ENCODE measurements around the gene PPP1R7. TPM values are rescaled to one million over a fixed set of nuclear protein-coding genes. Genes with fewer than 3 reads are reported as not detected.

PPP1R7 gene
- total RNA-seq, 1 donor from 2014 or later, result 58.6 TPM

DNA sequence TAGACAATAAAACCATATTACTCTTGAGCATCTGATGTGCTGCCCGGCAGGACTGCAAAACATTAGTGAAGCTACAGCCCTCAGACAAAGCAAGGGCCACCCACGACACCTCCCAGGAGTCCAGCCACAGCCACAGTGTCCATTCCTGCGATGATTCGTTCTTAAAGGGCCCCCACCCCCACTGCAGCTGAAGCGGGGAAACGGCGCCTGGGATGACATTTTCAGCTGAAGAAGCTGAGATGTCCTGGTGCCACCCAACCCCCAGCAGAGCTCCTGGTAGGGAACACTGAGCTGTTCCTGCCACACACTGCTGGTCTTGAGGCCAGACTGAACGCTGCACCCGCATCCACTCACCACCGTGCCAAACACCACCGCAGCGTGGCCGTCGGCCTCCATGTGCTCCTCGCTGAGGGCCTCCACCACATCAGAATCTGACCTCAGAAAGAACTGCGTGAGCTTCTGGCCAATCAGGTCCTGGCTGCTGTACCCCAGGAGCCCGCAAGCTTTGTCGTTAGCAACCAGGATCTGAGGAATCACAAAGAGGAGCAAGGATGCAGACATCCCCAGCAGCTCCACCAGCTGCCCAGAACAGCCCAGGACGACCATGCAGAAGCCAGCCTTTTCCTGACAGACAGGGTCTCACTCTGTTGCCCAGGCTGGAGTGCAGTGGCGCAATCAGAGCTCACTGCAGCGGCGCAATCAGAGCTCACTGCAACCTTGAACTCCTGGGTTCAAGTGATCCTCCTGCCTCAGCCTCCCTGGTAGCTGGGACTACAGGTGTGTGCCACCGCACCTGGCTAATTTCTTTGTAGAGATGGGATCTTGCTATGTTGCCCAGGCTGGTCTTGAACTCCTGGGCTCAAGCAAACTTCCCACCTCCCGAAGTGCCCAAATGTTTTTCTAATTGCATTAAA lies 10.5 kb upstream of the PPP1R7 start:
- DNase-seq (ENCODE audit: low spot score), result no peak

DNA sequence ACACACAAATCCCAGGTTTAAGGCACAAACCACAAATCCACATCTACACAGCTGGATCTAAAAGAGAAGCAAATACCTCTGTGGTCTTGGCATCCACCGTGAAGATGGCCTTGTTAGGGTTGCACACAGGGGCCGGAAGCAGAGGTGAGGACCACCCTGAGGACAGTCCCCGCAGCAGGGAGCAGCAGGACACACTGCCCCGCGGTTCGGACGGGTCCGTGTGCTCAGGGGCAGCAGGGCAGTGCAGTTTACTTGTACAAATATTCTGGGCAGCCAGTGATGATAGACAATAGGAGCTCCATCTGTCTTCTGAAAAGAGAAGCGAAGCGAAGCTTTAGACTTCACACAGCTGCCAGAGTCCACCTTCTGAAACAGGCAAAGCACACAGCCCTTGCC lies 9.8 kb upstream of the PPP1R7 start:
- DNase-seq (ENCODE audit: low spot score), result no peak

DNA sequence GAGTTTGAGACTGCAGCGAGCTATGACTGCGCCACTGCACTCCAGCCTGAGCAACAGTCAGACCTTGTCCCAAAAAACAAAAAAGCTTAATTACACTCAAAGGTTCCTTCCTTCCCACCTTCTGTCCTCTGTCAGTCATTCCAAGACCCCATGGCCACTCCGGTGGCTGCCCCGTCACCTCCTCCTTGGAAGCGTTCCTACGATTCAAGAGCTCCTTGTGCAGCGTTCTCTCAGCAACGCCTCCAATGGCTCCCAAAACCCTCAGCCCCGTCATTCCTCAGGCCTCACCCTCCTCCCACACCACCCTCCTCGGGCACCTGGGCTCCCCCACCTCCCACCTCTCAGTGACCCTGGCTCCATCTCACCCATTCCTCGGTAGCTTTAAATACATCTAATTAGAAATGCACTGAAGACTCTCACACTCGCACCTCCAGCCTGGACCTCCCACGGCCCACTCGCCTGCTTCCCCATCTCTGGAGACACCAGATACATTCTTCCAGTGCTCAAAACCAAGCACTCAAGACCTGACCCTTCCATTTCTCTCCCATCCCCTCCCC lies 9.0 kb upstream of the PPP1R7 start:
- DNase-seq (ENCODE audit: low spot score), result no peak

DNA sequence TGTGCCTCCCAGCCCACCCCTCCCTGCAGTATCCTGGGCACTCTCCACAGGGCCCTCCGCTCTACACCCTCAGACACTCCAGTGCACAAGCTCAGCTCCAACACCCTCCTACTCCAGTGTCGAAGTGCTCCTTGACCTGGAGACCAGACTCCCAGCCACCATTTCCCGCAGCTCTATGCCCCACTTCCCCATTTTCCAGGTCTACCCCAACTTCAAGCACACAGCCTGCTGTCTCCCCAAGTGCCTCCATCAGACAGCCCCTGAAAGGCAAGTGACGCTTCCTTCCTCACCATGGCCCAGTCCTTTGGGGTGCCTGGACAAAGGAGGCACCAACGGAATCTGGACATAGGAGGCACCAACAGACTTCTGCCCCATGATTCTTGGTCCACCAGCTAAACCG lies 8.2 kb upstream of the PPP1R7 start:
- DNase-seq (ENCODE audit: low spot score), result no peak

GRCh38 chr2:241142593-241142992 lies 7.7 kb upstream of the PPP1R7 start:
- no peak for DNase-seq (ENCODE audit: low spot score)

- DNase-seq (ENCODE audit: low spot score), result no peak
Observed at GRCh38 chr2:241146286-241146685, 4.0 kb upstream of the PPP1R7 start.

GRCh38 chr2:241147336-241147735 lies 2.9 kb upstream of the PPP1R7 start:
- no peak for DNase-seq (ENCODE audit: low spot score)

- no peak for DNase-seq (ENCODE audit: low spot score)
Observed at GRCh38 chr2:241148239-241148638, 2.0 kb upstream of the PPP1R7 start.

GRCh38 chr2:241148891-241149674 lies 1.2 kb upstream of the PPP1R7 start, which contains the start of gene PASK:
Gene PASK, minus strand, starts transcription at chr2:241149472. Its CDS starts 6,440 bp downstream, at chr2:241143032.
- DNase-seq (ENCODE audit: low spot score), result peak; percentile 95

- DNase-seq (ENCODE audit: low spot score), result no peak
Observed at GRCh38 chr2:241149675-241149924, 667 bp upstream of the PPP1R7 start.

DNA sequence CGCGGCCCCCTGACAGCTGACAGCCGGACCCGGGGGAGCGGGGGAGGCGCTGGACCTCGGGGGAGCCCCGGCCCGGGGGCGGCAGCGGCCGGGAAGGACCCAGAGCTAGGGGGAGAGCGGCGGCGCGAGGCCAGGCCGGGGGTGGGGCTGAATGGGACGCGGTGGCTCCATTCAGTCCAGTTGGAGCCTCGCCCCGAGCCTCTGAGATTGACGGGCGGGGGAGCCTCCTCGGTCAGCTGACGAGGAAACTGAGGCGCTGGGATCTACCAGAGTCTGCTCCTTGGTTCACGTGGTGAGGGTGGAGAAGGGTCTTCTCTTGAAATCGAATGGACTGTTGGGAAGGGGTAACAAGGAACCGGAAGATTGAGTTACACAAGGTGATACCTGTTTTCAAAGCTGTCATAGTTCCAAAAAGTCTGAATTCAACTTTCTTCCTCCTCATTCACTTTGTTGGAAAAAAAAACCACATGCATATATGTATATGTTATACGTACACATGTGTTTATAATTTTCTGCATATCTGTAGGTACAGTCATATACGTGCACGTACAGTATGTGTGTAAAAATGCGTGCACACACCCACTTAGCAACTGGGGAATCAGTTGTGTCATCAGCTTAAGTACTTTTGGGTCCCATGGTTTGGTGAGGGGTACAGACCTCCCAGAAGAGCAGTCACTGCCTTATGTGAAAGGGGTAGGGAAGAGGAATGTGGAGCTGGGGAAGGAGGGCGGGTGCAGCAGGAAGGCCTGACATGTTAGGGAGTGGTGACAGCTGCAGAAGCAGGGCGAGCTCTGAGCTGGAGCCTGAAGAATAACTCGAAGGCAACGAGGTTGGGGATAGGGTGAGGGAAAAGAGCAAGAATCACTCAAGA lies 628 bp downstream of the PPP1R7 start:
- peak; percentile 21 for DNase-seq (ENCODE audit: low spot score)

- DNase-seq (ENCODE audit: low spot score), result no peak
Observed at GRCh38 chr2:241151934-241152660, 1.8 kb downstream of the PPP1R7 start.

DNA sequence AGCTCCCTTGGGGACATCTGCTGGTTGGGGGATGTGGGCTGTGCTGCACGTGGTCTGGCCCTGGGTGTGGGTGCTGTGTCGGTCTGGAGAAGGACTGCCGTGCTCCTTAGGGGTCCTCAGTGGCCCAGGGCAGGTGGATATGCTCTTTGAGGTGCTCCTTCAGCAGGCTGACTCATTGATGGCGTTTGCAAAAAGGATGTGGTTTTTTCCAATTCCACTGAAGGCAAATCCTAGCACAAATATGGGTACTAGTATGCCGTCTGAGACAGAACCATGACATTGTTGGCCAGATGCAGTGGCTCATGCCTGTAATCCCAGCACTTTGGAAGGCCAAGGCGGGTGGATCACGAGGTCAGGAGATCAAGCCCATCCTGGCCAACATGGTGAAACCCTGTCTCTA lies 3.3 kb downstream of the PPP1R7 start:
- DNase-seq (ENCODE audit: low spot score), result no peak

DNA sequence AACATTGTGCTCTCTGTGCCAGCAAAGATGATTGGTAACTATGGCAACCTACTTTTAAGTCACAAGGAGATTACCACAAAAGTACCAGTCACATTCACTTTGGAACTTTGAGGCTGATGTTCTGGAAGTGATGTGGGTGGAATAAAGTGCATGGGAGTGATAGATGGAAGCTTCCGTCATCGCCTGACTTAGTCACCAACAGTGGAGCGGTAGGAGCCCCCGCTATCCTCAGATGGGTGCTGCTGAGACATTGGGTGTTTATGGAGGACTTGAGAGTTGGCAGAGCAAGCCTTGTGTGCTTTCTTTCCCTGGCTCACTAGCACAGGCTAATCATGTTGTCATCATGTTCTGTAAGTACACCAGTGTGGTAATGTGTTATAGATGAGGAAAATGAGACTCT lies 4.6 kb downstream of the PPP1R7 start:
- DNase-seq (ENCODE audit: low spot score), result no peak

DNA sequence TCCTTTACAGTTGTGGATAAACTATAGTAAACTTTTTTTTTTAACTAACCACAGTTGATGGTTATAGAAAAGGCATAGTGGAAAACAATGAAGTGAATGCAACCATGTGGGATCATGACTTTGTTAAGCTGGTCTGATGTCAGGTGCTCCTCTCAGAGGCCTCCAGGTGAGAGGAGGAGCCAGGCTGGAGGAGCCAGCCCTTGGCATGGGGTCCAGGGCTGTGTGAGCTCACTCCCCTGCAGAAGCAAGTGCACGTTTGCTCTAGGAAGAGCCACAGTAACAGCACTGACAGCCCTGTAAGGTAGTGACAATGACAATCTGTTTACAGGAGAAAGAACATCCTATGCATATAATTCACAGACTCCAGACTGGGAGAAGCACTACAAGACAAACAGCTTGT lies 5.7 kb downstream of the PPP1R7 start:
- DNase-seq (ENCODE audit: low spot score), result no peak

DNA sequence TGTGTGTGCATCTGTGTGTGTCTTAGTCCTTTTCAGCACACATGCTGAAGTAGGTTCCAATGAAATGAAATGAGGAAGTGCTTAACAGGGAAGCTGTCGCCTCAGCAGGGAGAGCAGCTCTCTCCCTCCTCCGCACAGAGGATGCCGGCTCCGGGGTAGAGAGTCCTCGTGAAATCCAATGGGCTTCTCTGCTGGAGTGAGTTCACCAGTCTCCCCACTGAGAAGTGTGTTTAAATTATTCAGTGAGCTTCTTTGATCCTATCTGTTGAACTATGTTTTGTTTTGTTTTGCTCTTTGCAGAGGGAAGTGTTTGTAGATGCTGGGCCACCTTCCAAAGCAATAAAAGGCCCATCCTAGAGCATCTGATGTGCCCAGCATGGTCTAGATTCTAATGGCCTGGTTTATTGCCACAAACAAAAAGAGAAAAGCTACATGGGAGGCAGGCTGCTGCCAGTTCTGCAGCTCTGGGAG lies 6.7 kb downstream of the PPP1R7 start:
- DNase-seq (ENCODE audit: low spot score), result no peak

DNA sequence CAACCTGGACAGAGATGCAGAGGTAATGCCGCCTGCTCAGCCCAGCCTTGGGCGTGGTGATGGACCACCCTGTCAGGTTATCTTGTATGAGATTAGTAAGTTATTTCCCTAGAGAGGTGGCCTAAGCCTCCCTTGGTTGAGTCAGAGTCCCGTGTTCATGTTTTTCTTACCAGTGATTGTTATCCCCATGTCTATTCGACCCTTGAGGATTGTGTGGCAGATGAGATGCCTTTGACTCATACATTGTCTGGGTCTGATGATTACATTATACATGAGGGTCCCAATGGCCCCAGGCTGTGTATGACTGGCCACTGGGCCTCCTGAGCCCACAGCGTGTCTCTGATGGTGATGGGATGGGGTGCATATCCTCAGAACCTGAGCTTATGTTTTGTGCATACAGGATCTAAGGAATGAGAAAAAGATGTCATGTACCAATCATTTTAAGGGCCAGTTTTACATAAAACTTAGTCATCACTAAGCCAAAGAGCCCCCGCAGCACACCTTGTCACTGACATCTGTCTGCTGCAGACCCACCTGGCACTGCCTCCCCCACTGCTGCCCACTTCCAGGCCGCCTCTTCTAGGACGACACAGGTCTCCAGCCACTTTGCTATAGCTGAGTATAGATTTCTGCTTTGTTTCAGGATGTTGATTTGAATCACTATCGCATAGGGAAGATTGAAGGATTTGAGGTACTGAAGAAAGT lies 7.7 kb downstream of the PPP1R7 start:
- DNase-seq (ENCODE audit: low spot score), result no peak

GRCh38 chr2:241158546-241158900 lies 8.3 kb downstream of the PPP1R7 start:
- DNase-seq (ENCODE audit: low spot score), result no peak

GRCh38 chr2:241159116-241159515 lies 8.8 kb downstream of the PPP1R7 start:
- DNase-seq (ENCODE audit: low spot score), result no peak

DNA sequence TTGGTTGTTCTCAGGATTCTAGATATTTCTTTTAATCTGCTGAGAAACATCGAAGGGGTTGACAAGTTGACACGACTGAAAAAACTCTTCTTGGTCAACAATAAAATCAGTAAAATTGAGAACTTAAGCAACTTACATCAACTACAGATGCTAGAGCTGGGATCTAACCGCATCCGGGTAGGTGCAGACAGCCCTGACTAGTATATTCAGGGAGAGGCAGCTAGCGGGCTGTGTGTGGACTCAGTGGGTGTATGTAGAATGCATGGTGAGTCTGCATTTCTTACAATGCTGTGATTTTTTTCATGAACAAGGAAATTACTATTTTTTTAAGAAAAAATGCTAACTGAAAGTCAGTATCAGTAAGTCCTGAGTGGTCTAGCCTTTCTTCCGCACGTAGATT lies 10.1 kb downstream of the PPP1R7 start:
- no peak for DNase-seq (ENCODE audit: low spot score)
